Fibroblast of villous mesenchyme (primary cell): Measurements from ENCODE around the gene TRIM33. TPM values are rescaled to one million over a fixed set of nuclear protein-coding genes. Genes with fewer than 3 reads are reported as not detected.
"Not testable (repeated sequence)": the region's sequence is repeated elsewhere in the genome, so short reads cannot be mapped to it uniquely, and the experiment has no call there.

ENCODE experiments used
- DNase-seq: peaks from one replicate; pipeline ENCODE4 v3.0.0-alpha.2; 2010; ENCODE audit warnings: low read depth
- H3K4me3 ChIP-seq: 2 replicates; pipeline ENCODE4 v1.5.1; 2011; ENCODE audit warnings: low read depth, mild to moderate bottlenecking, low read length
- CTCF ChIP-seq: IDR thresholded peaks from 2 replicates; pipeline ENCODE4 v1.5.1; 2012; ENCODE audit warnings: low read depth, mild to moderate bottlenecking, low read length; ENCODE audit not compliant: insufficient read depth
- total RNA-seq: library from RNA; depleted of rRNA; stranded (reverse); fragments of >200 nt; gene quantifications from 2 replicates; pipeline ENCODE4 v1.2.3, GENCODE V29; 2012

The TRIM33 gene
- total RNA-seq, 1 donor: 36.3 TPM

GRCh38 chr1:114436799-114437198 lies 74.2 kb downstream of the TRIM33 start:
- TF ChIP-seq CTCF: no peak
- DNase-seq: no peak
- no peak overlapping the region for H3K4me3 ChIP-seq

GRCh38 chr1:114435088-114435715 lies 75.8 kb downstream of the TRIM33 start:
- DNase-seq: no peak
- no peak overlapping the region for H3K4me3 ChIP-seq
- TF ChIP-seq CTCF: no peak

- DNase-seq: no peak
- TF ChIP-seq CTCF: no peak
- no peak overlapping the region for H3K4me3 ChIP-seq
These were observed 80.0 kb downstream of the TRIM33 start for GRCh38 chr1:114431026-114431425.

GRCh38 chr1:114428083-114428754 lies 82.8 kb downstream of the TRIM33 start:
- H3K4me3 ChIP-seq: no peak overlapping the region
- DNase-seq: peak; percentile 31
- peak; percentile 49 for TF ChIP-seq CTCF

GRCh38 chr1:114427612-114428011 lies 83.4 kb downstream of the TRIM33 start:
- no peak overlapping the region for H3K4me3 ChIP-seq
- no peak for TF ChIP-seq CTCF
- no peak for DNase-seq

GRCh38 chr1:114423455-114423854 lies 87.5 kb downstream of the TRIM33 start:
- DNase-seq: no peak
- no peak overlapping the region for H3K4me3 ChIP-seq
- no peak for TF ChIP-seq CTCF

- not testable (repeated sequence) for DNase-seq, H3K4me3 ChIP-seq
These were observed 92.1 kb downstream of the TRIM33 start for GRCh38 chr1:114418948-114419347.
